Caki2 (cell line): Measurements from ENCODE around the gene FKBP1A. TPM values are rescaled to one million over a fixed set of nuclear protein-coding genes. Genes with fewer than 3 reads are reported as not detected.

Source experiments
- DNase-seq: peaks from one replicate; pipeline ENCODE4 v3.0.0-alpha.2; 2015; ENCODE audit warnings: low read depth
- in situ Hi-C: cut with HindIII; loops from 2 replicates; pipeline ENCODE4 v1.10.0; 2016; ENCODE audit warnings: low sequenced_read_pairs, low pct_unique_long_range_greater_than_20kb, mixed read lengths
- total RNA-seq: library from RNA; depleted of rRNA; stranded (reverse); fragments of >200 nt; shearing (Covaris generic); gene quantifications from 2 replicates; pipeline ENCODE4 v1.2.3, GENCODE V29; 2014; ENCODE audit warnings: low replicate concordance

FKBP1A gene
- total RNA-seq, 1 experiment from 2014 or later: 219 TPM

- in situ Hi-C loops: loop anchor here (10.0 kb wide), 1 partner anchor 66 kb away; the partner anchor contains the start of gene FKBP1A
- no peak for DNase-seq
These were observed 64.0 kb downstream of the FKBP1A start, which contains the start of gene SDCBP2 for GRCh38 chr20:1328680-1329330. Gene SDCBP2, minus strand, starts transcription at chr20:1329139. Its CDS starts 8,723 bp downstream, at chr20:1320416.

DNA sequence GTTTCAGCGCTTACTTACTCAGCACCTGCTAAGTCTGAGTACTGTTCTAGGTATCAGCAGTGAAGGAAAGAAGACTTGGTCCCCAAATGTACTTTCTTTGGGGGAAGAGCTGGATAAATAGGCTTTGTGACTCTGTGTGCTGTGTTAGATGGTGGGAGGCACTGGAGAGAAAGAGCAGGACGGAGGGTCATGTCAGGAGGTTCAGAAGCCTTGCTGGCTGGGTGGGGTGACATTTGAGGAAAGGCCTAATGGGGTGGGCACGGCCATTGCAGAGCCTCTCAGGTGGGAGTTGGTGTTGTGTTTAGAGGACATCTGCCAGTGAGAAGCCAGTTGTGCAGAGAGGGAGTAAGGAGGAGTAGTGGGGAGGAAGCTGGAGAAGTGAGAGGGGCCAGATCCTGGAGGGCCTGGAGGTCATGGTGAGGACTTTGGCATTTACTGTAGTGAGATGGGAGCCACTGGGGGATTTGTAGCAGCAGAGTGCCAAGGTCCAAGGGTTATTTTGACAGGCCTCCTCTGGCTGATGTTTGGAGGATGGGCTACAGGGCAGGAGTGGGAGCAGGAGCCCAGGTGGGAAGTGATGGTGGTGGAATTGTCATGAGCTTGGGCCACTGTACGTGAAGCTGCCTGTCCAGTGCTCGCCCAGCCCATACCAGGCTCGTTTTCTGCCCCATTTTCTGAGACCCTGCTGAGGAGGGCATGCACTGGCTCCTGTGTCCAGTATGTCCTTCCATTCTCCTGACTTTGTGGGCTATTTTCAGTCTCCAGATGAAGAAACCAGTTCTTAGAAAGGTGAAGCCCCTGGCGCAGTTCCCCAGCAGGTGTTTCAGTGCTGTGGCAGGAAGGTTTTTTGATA, 64.8 kb downstream of the FKBP1A start:
- in situ Hi-C loops: loop anchor here (10.0 kb wide), 1 partner anchor 67 kb away; the partner anchor contains the start of gene FKBP1A
- DNase-seq: no peak

DNA sequence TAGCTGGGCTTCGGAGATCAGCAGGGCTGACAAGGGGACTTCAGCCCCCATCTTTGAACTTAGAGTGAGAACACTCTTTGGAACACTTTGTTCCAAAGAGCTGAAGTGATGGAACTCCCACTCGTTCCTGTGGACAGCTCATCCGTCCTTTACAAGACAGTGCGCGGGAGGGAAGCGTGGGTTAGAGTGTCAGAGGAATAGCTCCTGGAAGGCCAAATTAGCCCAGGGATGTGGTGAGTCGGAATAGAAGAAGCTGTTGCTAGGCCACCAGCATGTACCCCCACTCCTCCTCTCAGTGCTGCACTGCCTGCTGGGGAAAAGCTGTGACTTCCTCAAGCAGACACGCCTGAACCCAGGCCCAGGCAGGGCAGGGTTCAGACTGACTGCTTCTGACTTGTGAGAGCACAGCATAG, 65.6 kb downstream of the FKBP1A start:
- in situ Hi-C loops: loop anchor here (10.0 kb wide), 1 partner anchor 68 kb away; the partner anchor contains the start of gene FKBP1A
- no peak for DNase-seq

DNA sequence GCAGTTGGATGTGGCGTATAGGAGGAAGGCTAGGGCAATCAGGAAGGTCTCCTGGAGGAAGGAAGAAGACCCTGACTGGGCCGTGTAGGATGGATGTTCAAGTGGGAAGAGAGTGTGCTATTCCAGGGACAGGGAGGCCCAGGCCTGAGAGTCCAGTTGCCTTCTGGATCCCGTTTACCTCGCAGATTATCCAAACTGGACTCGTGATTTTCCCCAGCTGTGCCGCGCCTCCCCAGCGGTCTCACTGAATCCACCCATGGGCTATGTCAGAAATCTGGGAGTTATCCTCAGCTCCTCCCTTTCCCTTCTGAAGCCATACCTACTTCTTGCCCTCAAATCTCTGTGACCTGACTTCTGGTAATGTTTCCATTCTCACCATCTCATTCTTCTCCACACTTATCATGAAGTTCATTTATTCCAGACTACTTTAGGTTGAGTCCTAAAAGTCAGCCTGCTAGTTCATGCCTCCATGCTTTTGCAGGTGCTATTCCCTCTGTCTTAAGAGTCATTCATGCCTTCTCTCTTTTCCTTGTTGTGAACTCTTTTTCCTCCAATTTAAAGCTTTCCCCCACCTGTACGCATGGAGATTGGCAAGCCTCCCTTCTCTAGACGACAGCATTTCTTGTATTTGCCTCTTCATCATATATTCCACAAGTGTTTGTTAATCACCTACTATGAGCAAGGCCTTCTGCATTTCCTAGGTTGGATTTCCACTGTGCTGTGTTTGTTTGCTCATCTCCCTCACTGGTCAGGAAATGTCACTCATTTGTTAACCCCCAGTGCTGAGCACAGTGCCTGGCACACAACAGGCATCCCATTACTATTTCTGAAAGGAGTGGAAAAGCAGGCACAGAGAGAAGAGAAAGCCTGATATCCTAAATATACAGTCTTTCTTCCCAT, 66.6 kb downstream of the FKBP1A start:
- no peak for DNase-seq
- in situ Hi-C loops: loop anchor here (10.0 kb wide), 1 partner anchor 69 kb away; the partner anchor contains the start of gene FKBP1A

DNA sequence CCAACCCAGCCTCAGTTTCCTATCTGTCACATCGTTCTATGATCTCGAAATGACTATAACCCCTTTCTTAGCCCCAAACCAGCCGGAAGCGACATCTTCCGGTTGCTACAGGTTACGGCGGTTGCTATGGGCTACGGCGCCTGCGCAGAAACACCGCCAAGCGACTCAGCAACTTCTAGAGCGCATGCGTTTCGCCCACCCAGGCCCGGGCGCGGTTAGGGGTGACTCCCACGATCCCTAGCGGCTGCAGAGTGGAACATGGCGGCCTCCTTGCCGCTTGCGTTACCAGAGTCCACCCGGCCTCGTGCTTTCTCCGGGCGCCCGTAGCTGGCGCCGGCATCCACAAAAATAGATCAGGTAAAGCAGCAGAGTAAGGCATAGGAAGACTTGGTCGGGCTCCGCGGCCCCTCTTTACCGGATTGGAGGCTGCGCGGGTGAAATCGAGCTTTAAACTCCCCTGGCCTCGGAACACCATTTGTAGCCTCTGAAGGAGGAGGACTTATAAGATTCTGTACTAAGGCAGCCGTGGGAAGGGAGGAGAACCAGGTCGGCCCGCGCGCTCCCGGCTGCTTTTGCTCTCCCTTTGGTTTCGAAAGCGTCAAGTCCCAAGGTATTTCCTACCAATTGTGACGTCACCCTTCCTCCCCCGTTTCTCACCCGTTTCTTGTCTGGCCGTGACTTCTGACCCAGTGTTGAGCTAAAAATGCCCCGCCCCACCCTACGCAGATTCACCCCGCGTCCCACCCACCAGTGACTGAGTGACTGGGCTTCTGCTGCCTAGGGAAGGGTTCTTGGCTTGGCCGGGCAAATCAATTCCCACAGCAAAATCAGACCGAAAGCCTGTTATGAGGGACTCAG, 67.5 kb downstream of the FKBP1A start:
- in situ Hi-C loops: loop anchor here (10.0 kb wide), 1 partner anchor 69 kb away; the partner anchor contains the start of gene FKBP1A
- DNase-seq: peak; percentile 92

DNA sequence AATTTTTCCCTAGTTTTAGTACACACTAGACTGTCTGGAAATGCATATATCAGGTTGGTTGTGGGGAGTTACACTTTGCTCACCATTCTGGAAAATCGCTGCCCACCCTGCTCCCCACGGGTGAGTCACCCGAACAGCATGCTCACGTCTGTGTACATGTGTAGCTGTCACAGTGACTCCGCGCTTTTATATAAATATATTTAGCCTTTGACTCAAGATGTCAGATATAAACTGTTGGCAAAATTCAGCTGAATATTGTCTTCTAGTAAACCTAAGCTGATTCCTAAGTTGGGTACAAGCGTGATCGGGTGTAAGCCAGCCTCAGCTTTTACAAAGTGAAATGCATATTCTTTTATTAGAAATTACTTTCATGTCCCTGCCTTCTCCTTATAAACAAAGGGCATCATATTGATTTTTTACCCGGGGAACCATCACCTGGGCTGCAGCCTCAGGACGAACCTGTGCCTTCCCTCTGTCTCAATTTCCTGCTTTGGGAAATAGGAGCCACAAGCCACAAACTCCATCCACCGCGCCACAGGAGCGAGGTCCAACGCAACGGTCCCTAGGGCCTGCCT, 68.2 kb downstream of the FKBP1A start:
- peak; percentile 48 for DNase-seq

DNA sequence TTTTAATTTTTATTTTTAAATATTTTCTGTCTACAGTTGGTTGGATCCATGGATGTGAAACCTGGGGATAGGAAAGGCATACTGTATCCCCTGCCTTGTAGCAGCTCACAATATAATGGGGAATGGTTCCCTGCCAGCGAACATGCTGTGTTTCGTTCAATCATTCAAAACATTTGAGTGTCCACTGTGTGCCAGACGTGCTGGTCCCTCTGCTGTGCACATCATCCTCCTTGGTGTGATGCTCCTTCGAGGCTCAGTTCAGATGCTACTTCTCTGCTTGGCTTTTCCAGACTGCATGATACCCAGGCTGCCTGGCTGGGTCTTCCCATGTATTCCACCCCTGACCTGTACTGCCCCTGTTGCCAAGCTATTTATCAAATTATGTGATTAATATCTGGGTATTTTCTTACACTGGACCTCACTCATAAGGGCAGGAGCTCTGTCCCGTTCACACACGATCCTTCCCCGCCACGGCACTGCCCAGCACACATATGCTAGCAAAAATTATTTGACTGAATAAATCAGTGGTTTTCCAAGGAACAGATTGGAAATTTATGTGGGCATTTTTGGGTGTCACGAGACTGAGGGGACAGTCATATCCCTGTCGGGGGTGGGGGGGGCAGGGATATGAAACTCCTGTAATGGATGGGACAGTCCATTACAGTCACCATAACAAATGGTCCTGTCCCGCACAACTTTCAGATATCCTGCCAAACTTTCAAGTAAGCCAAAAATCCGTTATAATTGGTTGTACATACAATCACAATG, 68.8 kb downstream of the FKBP1A start:
- DNase-seq: no peak
- in situ Hi-C loops: loop anchor here (10.0 kb wide), 1 partner anchor 71 kb away; the partner anchor contains the start of gene FKBP1A

More for the DNA sequence above, 68.2 kb downstream of the FKBP1A start:
- in situ Hi-C loops: loop anchor here (10.0 kb wide), 1 partner anchor 70 kb away; the partner anchor contains the start of gene FKBP1A

DNA sequence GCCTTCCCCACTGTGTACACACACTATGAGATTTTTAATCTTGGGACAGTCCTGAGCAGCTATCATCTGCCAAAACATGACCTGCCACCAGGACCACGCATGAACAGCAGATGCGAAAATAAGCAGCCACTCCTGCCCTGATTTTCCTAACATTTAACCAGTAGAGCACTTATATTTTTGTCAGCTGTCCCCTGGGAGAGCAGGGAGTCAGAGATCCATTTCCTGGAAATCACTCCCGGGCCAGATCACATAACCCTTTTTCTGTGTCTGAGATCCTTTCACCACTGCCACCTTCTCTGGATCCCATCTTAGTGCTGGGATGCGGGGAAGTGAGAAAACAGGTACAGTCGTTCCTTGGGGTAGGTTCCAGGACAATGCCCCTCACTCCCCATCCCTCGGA, 69.6 kb downstream of the FKBP1A start:
- in situ Hi-C loops: loop anchor here (10.0 kb wide), 1 partner anchor 72 kb away; the partner anchor contains the start of gene FKBP1A
- no peak for DNase-seq

DNA sequence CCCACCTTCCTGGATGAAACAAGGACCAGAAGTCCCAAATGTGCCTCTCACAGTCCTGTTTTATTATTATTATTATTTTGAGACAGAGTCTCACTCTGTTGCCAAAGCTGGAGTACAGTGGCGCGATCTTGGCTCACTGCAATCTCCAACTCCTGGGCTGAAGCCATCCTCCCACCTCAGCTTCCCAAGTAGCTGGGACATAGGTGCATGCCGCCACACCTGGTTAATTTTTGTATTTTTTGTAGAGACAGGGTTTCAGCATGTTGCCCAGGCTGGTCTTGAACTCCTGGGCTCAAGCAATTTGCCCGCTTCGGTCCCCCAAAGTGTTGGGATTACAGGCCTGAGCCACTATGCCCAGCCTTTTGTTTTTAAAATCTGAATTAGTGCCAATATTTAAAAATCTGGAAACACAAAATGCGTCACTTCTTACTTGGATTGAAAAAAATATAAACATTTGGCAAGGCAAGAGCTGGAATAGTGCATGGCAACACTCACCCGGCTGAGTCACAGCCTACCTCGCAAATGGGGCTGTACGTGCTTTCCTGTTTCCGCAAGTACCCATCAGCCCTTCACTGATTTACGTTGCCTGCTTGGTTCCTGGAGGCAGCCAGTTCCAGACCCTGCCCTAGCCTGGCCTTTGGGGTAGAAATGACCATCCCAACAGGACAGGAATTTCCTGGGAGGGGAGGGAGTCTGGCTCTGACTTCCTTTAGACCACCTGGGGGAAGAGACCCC, 70.2 kb downstream of the FKBP1A start:
- peak; percentile 41 for DNase-seq
- in situ Hi-C loops: loop anchor here (10.0 kb wide), 1 partner anchor 72 kb away; the partner anchor contains the start of gene FKBP1A

DNA sequence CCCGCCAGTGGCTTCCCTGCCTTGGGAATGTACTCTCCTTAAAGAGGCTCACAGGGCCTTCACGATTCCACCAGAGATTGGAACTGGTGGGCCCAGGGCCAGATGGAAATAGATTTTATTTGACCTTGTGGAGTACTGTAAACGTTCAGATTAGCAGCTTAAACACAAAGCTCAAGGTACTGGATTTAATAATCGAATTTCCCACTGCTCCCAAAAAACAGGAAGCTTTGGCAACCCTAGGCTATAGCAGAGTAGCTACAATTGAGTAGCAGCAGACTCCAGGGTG, 71.3 kb downstream of the FKBP1A start:
- in situ Hi-C loops: loop anchor here (10.0 kb wide), 1 partner anchor 73 kb away; the partner anchor contains the start of gene FKBP1A
- DNase-seq: no peak

DNA sequence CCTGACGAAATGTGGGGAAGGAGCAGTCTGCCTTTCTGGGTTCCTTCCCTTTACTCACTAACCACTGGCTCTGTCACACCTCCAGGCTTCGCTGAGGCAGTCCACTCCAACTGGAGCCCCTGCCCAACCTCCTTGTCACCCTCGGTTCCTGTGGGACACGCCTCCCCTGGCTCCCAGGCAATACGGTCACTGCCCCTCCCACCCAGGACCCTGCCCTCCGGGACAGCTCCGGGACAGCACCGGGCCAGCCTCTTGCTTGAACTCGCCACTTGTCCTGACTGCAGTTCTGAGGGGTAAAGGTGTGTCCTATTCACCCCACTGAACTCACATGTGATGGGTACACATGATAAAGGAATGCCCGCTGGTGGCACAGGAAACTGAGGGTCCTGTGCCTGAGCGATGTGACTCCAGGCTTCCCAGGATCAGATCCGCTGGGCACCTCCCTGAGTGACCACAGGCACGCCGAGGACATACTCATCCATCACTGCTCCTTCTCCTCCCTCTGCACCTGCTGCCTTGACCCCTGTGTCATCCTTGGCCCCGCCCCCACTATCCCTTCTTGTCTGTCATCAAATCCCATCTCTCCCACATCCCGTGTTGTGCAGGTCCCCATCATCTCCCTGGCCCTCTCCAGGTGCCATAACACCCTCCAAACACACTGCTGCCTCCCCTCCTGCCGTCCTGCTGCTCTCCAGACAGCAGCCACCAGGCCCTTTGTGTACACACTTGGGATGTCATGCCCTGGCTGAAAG, 71.8 kb downstream of the FKBP1A start:
- DNase-seq: no peak
- in situ Hi-C loops: loop anchor here (10.0 kb wide), 1 partner anchor 74 kb away; the partner anchor contains the start of gene FKBP1A

- in situ Hi-C loops: loop anchor here (10.0 kb wide), 1 partner anchor 75 kb away; the partner anchor contains the start of gene FKBP1A
- DNase-seq: no peak
These were observed 72.8 kb downstream of the FKBP1A start for GRCh38 chr20:1320016-1320415.

DNA sequence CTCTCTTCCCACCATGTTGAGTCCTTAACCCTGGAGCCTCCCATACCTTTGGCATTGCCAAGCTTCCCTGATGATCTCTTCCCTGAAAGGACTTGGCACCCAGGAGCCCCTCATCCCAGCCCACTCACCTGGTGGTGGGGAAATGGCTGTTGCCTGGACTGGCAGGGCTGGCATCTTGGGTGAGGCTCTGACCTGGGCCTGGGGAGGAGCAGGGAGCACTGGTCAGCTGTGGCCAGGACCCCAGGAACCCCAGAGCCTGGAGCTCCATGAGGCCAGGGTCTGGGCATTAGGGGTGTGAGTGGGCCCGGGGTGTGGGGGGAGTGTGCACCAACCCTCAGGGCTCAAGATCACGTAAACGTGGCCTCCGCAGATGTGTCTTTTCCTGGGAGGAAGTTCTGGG, 73.4 kb downstream of the FKBP1A start:
- no peak for DNase-seq
- in situ Hi-C loops: no loop called here

GRCh38 chr20:1319051-1319450, 73.8 kb downstream of the FKBP1A start:
- DNase-seq: no peak
- in situ Hi-C loops: no loop called here
